ENCODE measurements around the gene KRTAP4-16. TPM values are rescaled to one million over a fixed set of nuclear protein-coding genes. Genes with fewer than 3 reads are reported as not detected.
"Not testable (repeated sequence)": the region's sequence is repeated elsewhere in the genome, so short reads cannot be mapped to it uniquely, and the experiment has no call there.

KRTAP4-16 gene
- total RNA-seq, 1 experiment from 2014 or later = not detected

- not testable (repeated sequence) for H3K4ac ChIP-seq (ENCODE audit: low read depth, low read length); H3K56ac ChIP-seq (ENCODE audit: insufficient read length, low read depth, low read length); H3K9me3 ChIP-seq (ENCODE audit: control insufficient read depth, low read depth, low read length); H4K5ac ChIP-seq (ENCODE audit: insufficient read length, low read depth, low read length); H3K36me3 Mint-ChIP-seq (ENCODE audit: insufficient read depth in 1 of 3, low read depth in 3 of 3); H3K27ac Mint-ChIP-seq; H3K23me2 ChIP-seq (ENCODE audit: insufficient read length, low read depth, low read length, poor library complexity, severe bottlenecking); H3K23ac ChIP-seq (ENCODE audit: insufficient read length, low read depth, low read length); H3K4me3 Mint-ChIP-seq; H3K79me2 ChIP-seq (ENCODE audit: insufficient read depth, low read length); H3T11ph ChIP-seq (ENCODE audit: low read length); H2BK5ac ChIP-seq (ENCODE audit: insufficient read length, low read length); H3K27ac ChIP-seq (ENCODE audit: insufficient read length, low read depth, low read length); H2AFZ ChIP-seq (ENCODE audit: low read length); H4K8ac ChIP-seq (replicated peaks; ENCODE audit: insufficient read length, low read depth, low read length); H3K27me3 ChIP-seq (ENCODE audit: insufficient read depth, low read length); H3K79me1 ChIP-seq (ENCODE audit: insufficient read depth, low read depth, low read length, poor library complexity, severe bottlenecking); H2BK12ac ChIP-seq (ENCODE audit: insufficient read length, low read depth, low read length); H3K4me2 ChIP-seq (ENCODE audit: insufficient read depth, insufficient read length, low read length); H3K9me3 Mint-ChIP-seq; DNase-seq; H2BK15ac ChIP-seq (ENCODE audit: low read depth, low read length); H3K27me3 Mint-ChIP-seq (ENCODE audit: low read depth); H2BK20ac ChIP-seq (ENCODE audit: low read depth, low read length, poor library complexity, severe bottlenecking); H3K9ac ChIP-seq (ENCODE audit: extremely low read depth, insufficient read length, low read length); H3K14ac ChIP-seq (ENCODE audit: insufficient read depth, low read length); H3K18ac ChIP-seq (ENCODE audit: insufficient read length, low read depth, low read length); H2AK5ac ChIP-seq (ENCODE audit: insufficient read length, low read length); H4K20me1 ChIP-seq (ENCODE audit: control insufficient read depth, insufficient read depth, insufficient read length); H2BK120ac ChIP-seq (ENCODE audit: low read depth, low read length, poor library complexity, severe bottlenecking); H3K4me1 ChIP-seq (ENCODE audit: insufficient read depth, low read length); H4K91ac ChIP-seq (ENCODE audit: insufficient read length, low read depth, low read length)
- H3K4me1 Mint-ChIP-seq = peaks cover 13 to 14% of the 10 kb centered on the region in 2 experiments
- no CpG with 5 or more reads among the region's 9 CpGs for WGBS (ENCODE audit: extremely low coverage, insufficient read length, low lambda C conversion rate)
Measured at GRCh38 chr17:41054556-41054955, 47.5 kb downstream of the KRTAP4-16 start.
